NCI-H2081 (cell line): ENCODE measurements around the gene MOGAT1.
"Not testable (repeated sequence)": the region's sequence is repeated elsewhere in the genome, so short reads cannot be mapped to it uniquely, and the experiment has no call there.

Experiments
- DNase-seq, 2 experiments: peaks; one replicate each; lab custom pipeline; 2025; lab: John Stamatoyannopoulos, UW

The MOGAT1 gene

GRCh38 chr2:222670191-222671038 is 1.0 kb upstream of the MOGAT1 start:
- DNase-seq = no peak

DNA sequence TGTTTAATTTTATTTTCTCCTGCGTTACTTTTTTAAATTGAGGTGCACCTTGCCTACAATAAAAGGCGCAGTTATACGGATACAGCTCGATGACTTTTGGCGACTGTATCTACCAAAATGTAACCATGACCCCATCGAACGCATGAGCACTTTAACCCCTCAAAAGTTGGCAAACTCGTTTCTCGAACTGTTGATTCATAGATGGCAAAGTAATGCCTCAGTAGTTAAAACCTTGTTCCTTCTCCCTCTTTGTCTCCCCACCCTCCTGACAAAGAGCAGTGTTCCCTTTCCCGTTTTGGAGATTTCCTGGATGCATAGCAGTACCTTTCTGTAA is 577 bp downstream of the MOGAT1 start:
- DNase-seq = no peak

DNA sequence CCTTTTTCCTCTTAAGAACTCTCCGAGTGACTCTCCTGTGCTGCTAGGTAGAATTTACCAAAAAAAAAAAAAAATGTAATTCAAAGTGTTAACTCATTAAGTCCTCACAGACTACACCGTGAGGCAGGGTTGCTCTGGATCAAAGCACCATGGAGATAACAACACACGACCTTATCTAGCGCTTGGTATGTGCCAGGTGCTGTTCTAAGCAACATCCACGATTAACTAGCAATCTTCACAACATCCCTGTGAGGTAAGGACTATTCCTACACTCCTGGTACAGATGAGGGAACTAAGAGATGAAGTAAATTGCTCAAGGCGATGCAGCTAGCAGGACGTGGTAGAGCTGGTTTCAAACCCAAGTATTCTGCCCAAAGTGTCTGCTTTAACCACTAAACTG is 1.8 kb downstream of the MOGAT1 start:
- DNase-seq = no peak

DNA sequence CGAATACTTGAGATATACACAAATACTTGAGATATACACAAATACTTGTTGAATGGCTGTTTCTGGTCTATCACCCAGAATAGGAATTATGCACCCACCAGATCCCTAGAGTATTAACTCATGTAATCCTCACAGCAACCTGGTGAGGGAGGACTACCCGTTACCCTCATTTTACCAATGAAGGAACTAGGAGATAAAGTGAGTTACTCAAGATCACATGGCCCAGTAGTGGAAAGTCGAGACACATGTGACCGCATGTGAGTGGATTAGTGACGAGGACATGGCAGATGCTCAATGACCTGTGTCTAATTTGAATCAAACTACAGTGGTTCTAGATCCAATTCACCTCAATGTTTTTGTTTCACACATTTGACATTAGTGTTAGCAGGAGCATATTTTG is 2.4 kb downstream of the MOGAT1 start:
- peak in 1 of 2 experiments; percentile 15 for DNase-seq

DNA sequence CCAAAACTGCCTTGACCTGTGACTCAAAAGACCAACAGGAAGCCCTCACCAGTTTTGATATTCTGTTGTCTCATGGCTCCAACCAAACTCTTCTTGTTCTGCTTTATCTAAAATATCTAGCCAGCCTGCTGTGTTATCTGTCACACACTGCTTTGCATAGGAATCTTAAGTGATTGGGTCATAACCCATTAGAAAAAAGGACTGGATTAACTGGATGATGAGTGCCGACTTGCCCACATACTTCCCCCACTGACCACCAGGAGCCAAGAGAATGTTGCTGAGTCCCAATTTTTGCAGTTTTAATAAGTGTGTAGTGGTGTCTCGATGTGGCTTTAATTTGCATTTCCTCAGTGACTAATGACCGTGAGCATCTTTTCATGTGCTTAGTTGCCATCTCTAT is 6.5 kb downstream of the MOGAT1 start:
- DNase-seq = no peak

DNA sequence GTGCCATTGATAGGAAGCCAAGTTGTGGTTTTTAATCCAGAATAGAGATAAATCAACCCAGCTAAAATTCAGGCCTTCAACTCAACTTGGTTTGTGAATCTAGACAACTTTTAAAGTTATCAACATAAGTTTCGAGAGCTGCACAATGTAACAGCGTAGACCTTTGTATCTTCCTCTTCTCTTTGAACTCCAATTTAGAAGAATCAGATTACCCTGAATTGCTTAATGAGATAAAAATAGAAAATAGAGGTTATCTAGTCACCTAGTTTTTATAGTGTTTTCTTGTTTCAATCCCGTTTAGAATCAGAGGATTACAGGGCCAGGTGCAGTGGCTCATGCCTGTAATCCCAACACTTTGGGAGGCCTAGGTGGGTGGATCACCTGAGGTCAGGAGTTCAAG is 12.3 kb downstream of the MOGAT1 start:
- DNase-seq = no peak

DNA sequence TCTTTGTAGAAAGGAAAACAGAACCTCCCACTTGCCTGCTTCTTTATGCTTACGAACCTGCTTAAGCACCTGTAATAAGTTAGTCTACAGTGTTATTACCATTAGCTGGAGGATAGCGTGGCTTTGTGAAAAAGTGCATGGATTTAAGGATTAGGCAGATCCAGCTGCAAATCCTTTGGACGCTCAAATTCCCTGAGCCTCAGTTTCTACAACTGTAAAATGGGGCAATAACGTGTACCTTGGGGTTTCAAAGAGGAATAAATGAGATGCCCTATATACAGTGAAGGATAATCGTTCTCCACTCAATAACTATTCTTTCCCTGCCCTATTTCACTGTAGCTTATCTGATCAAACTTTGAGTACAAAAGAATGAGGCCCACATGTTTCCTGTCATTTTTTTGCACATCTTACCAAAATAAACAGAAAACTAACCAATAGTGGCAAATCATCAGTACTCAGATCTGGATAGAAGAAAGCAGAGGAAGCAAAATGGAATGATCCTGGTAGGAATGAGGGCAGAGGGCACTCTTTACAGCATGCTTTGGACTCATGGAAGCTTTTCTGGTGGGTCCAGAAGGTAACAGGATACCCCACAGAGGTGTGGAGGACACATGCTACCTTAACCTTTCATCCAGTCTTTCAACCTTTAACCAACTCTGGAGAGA is 14.8 kb downstream of the MOGAT1 start:
- no peak for DNase-seq

DNA sequence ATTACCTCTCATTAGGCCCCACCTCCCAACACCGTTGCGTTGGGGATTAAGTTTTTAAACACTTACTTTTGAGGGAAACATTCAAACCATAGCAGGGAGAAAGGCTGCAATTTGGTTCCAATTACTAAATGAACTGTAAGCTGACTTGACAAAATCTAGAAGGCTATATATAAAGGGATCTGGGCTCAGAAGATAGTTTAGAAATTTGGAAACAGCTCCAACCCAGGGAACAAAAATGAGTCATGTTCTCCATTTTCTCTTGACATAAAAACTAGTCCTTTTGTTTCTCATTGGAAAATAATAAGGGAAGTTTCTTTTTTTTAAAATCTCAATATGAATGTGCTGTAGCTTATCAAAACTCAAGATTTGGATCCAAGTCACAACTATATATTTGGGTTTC is 17.5 kb downstream of the MOGAT1 start:
- no peak for DNase-seq

DNA sequence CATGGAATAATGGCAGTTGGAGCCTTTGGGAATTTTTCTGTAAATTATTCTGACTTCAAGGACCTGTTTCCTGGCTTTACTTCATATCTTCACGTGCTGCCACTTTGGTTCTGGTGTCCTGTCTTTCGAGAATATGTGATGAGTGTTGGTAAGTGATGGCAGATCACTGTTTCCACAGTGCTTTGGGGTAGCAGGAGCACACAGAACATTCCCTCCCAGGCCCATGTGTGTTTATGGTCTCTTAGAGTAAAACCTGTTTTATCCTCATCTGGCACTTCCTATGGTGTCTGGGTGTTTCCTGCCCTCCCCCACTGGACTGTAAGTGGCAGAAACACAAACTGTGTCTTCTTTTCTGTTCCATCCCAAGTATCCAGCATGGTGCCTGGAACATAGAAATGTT is 17.9 kb downstream of the MOGAT1 start:
- no peak for DNase-seq

DNA sequence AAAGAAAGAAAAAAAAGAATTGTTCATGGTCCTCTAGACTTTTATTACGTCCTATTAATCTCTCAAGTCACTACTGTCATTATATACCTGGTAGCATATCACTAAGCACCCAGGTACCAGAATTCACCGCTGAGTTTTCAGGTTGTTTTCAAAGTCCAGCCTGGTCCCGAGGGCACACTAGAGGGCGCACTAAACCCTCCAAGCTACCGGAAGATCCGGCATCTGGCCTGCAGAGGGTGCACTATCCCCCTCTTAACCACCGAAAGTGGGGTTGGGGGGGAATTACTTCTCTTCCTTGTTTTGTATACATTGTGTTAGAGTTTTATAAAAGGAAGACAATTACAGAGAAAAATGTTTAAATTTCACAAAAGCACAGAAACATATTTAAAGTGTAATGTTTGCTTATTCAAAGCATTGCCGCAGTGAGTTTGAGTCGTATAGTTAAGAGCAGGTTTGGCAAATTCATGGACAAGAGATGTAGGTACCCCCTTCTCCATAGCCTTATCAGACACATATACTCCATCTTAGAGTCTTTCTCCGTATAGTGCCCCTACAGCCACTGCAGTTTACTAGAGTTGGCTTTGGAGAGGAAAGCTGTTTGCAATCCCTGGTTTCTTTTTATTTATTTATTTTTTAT is 19.2 kb downstream of the MOGAT1 start:
- peak; percentile 74 to 83 for DNase-seq

DNA sequence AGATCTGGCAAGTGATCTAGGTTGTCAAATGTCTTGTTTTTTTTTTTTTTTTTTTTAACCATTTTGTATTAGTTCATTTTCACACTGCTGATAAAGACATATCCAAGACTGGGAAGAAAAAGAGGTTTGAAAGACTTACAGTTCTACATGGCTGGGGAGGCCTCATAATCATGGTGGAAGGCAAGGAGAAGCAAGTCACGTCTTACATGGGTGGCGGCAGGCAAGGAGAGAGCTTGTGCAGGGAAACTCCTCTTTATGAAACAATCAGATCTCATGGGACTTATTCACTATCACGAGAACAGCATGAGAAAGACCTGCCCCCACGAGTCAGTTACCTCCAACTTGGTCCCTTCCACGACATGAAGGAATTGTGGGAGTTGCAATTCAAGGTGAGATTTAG is 22.0 kb downstream of the MOGAT1 start:
- not testable (repeated sequence) for DNase-seq

- DNase-seq = no peak
Observed at GRCh38 chr2:222693837-222694236, 22.4 kb downstream of the MOGAT1 start.

GRCh38 chr2:222698276-222698675 is 26.8 kb downstream of the MOGAT1 start:
- DNase-seq = no peak

DNA sequence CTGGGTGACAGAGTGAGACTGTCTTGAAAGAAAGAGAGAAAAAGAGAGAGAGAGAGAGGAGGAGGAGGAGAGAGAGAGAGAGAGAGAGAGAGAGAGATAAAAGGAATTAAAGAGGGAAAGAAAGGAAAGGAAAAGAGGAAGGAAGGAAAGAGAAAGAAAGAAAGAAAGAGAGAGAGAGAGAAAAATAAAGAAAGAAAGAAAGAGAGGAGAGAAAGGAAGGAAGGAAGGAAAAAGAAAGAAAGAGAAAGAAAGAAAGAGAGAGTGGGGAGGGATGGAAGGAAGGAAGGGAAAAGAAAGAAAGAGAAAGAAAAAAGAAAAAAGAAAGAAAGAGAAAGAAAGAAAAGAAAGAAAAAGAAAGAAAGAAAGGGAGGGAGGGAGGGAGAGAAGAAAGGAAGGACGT is 29.8 kb downstream of the MOGAT1 start:
- no peak for DNase-seq

- DNase-seq = no peak
Observed at GRCh38 chr2:222701721-222702131, 30.3 kb downstream of the MOGAT1 start.

DNA sequence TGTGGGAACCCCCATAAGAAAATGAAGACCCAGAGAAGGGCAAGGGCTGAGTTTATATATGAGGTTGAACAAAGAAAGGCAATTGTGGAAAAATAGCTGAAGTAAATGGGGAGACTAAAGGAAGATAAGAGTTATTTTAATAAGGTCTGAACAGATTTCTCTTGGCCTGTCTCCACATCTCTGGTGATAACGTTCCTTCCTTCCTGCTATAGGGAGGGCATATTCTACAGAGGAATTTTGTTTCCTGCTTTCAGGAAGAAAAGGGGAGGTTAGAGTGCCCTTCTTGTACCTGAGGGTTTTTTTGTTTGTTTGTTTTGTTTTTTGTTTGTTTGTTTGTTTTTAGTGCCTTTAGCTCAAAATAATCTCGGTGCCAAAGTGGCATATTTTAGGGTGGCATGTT is 31.6 kb downstream of the MOGAT1 start:
- DNase-seq = no peak

DNA sequence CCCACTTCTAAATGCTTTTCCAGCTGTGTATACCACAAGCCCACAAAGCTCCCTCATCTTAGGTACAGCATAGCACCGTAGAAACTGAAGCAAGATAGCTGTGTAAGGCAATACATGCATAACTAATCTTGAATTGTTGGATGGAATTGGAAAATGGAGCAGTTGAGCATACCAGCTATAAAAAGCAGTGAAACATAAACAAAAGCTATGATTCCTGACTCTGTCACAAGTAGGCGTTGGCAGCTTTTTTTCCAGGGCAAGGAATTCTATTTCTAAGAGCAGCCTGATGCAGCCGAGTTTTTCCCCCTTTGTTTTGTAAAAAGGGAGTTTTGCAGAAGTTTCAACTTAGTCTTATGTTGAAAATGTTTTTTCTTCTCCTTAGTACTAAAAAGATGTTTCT is 32.4 kb downstream of the MOGAT1 start:
- DNase-seq = no peak

DNA sequence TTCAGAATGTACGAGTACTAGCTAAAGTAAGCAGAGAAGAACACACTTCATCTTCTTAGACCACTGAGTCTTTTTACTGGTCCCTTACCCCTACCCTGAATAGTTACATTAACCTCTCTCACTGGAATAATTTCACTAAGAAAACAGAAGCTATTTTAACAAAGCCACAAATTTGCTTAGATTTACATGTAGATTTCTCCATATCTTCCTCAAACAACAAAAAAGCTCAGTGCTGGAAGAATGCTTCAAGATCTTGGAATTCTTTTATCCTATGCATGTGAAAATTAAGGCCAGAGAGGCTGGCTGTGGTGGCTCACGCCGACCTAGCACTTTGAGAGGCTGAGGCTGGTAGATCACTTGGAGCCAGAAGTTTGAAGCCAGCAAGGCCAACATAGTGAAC is 35.2 kb downstream of the MOGAT1 start:
- no peak for DNase-seq

GRCh38 chr2:222707102-222707688 is 35.7 kb downstream of the MOGAT1 start:
- DNase-seq = no peak

GRCh38 chr2:222707689-222708273 is 36.3 kb downstream of the MOGAT1 start:
- DNase-seq = no peak

DNA sequence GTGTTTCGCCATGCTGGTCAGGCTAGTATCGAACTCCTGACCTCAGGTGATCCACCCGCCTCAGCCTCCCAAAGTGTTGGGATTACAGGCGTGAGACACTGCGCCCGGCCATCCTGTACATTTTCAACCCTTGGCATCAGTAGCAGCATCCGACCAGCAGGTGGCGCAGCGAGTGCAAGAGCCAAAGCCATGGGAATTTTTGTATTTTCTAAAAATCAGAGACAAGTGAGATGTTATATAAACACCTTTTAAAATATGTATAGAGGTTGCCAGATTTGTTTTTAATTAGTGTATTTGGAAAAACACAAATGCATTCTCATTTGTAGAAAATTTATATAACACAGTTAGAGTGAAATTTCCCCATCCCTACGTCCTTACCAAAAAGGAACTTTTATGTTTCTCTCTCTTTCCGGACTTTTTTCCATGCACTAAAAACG is 36.8 kb downstream of the MOGAT1 start:
- peak; percentile 60 to 64 for DNase-seq

GRCh38 chr2:222709191-222709891 is 37.9 kb downstream of the MOGAT1 start:
- DNase-seq = no peak
